Esophagus squamous epithelium (tissue), 5 donors: ENCODE results near the gene ARF6. TPM values are rescaled to one million over a fixed set of nuclear protein-coding genes. Genes with fewer than 3 reads are reported as not detected.

Experiments used
- DNase-seq: peaks from one replicate; lab custom pipeline; 2025; lab: John Stamatoyannopoulos, UW
- H3K27ac ChIP-seq, 4 donors: fragments of 200-600 bp; sonication (generic); one replicate each; pipeline ENCODE4 v1.5.1; 2016 to 2019; ENCODE audit warnings: mild to moderate bottlenecking in 1 of 4
- H3K27me3 ChIP-seq, 4 donors: fragments of 200-600 bp; sonication (generic); 1 replicate in 3 of 4; 2 replicates in 1 of 4; pipeline versions ENCODE4 v1.5.1 to v1.6.0; 2017 to 2021; ENCODE audit warnings: antibody characterized with exemption in 1 of 4
- H3K36me3 ChIP-seq, 3 donors: fragments of 200-600 bp; sonication (generic); one replicate each; pipeline ENCODE4 v1.5.1; 2016 to 2019
- H3K4me1 ChIP-seq, 3 donors: fragments of 200-600 bp; sonication (generic); one replicate each; pipeline ENCODE4 v1.5.1; 2017 to 2019
- H3K4me3 ChIP-seq, 4 donors: fragments of 200-600 bp; sonication (generic); 1 replicate in 3 of 4; 2 replicates in 1 of 4; pipeline ENCODE4 v1.5.1; 2016 to 2019; ENCODE audit warnings: mild to moderate bottlenecking in 2 of 4, moderate library complexity in 1 of 4
- H3K9me3 ChIP-seq, 3 donors: fragments of 200-600 bp; sonication (generic); one replicate each; pipeline ENCODE4 v1.5.1; 2016 to 2019
- CTCF ChIP-seq, 6 experiments: fragments of 450-650 bp in 4 of 6; fragments of 200-600 bp in 2 of 6; sonication (generic) in 2 of 6; IDR thresholded peaks; one replicate each; pipeline ENCODE4 v1.5.1; 2016 to 2019; ENCODE audit warnings: antibody characterized with exemption in 6 of 6, mild to moderate bottlenecking in 4 of 6, moderate library complexity in 4 of 6
- POLR2A ChIP-seq, 4 donors: fragments of 450-650 bp; IDR thresholded peaks; one replicate each; pipeline ENCODE4 v1.6.1; 2017; ENCODE audit warnings: antibody characterized with exemption in 4 of 4, mild to moderate bottlenecking in 4 of 4, moderate library complexity in 3 of 4
- WGBS, 2 donors: methylation state at CpG; one replicate each; pipeline ENCODE4 v1.1.5; 2018; 5-methylcytosine and 5-hydroxymethylcytosine counted together
- intact Hi-C: fragments of 100-400 bp; cut with DNase I; formaldehyde crosslinking; loops from one replicate; pipeline ENCODE4 v1.15.0; 2022
- total RNA-seq, 4 donors: library from RNA; depleted of rRNA; stranded (reverse); fragments of >200 nt; gene quantifications; one replicate each; pipeline ENCODE4 v1.1.0, GENCODE V29; 2016
- donor health status: DM: yes; HTN: yes; CAD: no.

The ARF6 gene
- total RNA-seq, result 100 to 1,000 TPM; 109 to 156 (median 133) TPM

DNA sequence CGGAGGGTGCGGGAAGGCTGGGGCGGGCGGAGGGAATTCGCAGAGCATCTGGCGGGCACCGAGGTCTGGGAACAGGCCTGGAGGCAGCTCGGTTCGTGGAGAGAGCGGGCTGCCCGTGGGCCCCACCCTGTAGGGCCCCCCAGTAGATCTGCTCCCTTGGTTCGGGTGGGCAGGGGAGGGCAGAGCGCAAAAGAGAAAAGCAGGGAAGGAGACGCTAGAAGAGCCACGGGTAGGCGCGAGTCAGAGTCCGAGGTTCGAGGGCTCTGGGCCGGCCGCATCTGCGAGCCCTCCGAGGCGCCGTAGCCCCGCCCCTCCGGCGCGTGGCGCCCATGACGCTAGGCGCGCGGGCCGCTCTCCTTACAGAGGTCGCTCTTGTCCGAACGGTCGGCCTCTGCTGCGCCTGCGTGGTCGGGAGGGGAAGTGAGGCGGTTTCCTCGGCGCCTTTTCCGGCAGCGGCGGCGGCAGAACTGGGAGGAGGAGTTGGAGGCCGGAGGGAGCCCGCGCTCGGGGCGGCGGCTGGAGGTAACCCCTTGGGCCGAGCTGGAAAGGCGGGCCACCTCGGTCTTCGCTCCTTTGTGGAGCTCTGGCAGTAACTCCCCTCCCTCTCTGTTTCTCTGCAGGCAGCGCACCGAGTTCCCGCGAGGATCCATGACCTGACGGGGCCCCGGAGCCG is at the start of gene ARF6:
Gene ARF6 (plus strand): TSS at position 447 of the 673 bp plus-strand sequence. CDS start 655 bp downstream, outside the sequence.
- DNase-seq, result peak; percentile 91
- Histone ChIP-seq H3K36me3 (peaks cover 0 to 6% (median 0%) of the 10 kb centered on the region in 3 donors), H3K4me1 (peaks cover 16 to 45% (median 23%) of the 10 kb centered on the region in 3 donors), H3K4me3 (peak within 1 kb of the TSS; percentile 91 to 99 (median 98)), H3K27me3 (no peaks in the 10 kb centered on the region), H3K9me3 (no peaks in the 10 kb centered on the region), H3K27ac (peak within 1 kb of the TSS; percentile 99 to 100 (median 100))
- WGBS, 2 donors, result 0% methylated on average over 16 to 17 of the region's 66 CpGs
- TF ChIP-seq POLR2A (IDR thresholded peaks at IDR 0.05) (peak in 3 of 4 donors; percentile 97 to 99 (median 98)), CTCF (IDR thresholded peaks at IDR 0.05) (peak in 2 of 6 experiments; percentile 16 to 66)
- intact Hi-C loops, result loop anchor here (5.0 kb wide), 1 partner anchor 110 kb away; no protein-coding TSS in a partner anchor

DNA sequence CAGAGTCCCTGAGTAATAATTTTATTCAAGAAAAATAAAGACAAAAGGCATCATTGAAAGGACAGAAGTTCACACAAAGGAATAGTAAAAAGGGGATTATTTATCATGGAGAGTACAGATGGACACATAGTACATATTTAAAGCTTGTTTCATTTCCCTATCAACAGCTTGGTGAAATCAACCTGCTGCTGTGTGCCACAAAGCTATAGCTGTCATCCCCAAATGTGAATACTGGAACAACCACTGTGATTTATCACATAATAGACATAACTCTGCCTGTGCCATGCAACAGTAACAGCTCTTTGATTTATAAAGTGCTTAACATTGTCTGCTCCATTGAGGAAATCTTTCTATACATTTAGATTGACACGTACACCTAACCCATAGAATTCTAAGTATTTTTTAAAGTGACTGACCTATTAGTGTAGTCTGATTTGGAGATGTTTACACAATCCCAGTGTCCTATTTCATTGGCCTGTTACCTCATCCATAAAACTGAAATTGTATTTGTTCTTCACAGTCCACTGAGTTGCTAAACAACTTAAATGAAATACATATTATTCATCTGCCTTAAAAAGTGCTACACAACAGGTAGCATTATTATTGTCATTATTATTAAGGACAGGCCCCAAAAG is 43.6 kb upstream of the ARF6 start:
- Histone ChIP-seq H3K4me1 (peaks cover 10 to 44% (median 23%) of the 10 kb centered on the region in 3 donors), H3K9me3 (no peaks in the 10 kb centered on the region), H3K27me3 (no peaks in the 10 kb centered on the region), H3K27ac (no peak overlapping the region), H3K4me3 (no peak overlapping the region), H3K36me3 (peaks cover 4 to 65% (median 18%) of the 10 kb centered on the region in 3 donors)
- intact Hi-C loops, result no loop called here
- 81 to 86% methylated on average over 1 of the region's 1 CpG for WGBS, 2 donors
- TF ChIP-seq POLR2A (IDR thresholded peaks at IDR 0.05) (no peak), CTCF (IDR thresholded peaks at IDR 0.05) (no peak)
- DNase-seq, result no peak

GRCh38 chr14:49851813-49852212 is 41.1 kb upstream of the ARF6 start:
- no peak for DNase-seq
- peak overlapping the region; percentile 89 to 97 (median 93) for H3K27ac ChIP-seq
- 7 to 8% methylated on average over 7 of the region's 7 CpGs for WGBS, 2 donors
- H3K36me3 ChIP-seq, result peaks cover 0 to 41% (median 9%) of the 10 kb centered on the region in 3 donors
- no peak for TF ChIP-seq CTCF (IDR thresholded peaks at IDR 0.05)
- TF ChIP-seq POLR2A (IDR thresholded peaks at IDR 0.05), result no peak
- intact Hi-C loops, result no loop called here
- H3K9me3 ChIP-seq, result no peaks in the 10 kb centered on the region
- H3K4me3 ChIP-seq, result peak overlapping the region; percentile 54 to 90 (median 82)
- no peaks in the 10 kb centered on the region for H3K27me3 ChIP-seq
- H3K4me1 ChIP-seq, result peaks cover 10 to 44% (median 23%) of the 10 kb centered on the region in 3 donors

DNA sequence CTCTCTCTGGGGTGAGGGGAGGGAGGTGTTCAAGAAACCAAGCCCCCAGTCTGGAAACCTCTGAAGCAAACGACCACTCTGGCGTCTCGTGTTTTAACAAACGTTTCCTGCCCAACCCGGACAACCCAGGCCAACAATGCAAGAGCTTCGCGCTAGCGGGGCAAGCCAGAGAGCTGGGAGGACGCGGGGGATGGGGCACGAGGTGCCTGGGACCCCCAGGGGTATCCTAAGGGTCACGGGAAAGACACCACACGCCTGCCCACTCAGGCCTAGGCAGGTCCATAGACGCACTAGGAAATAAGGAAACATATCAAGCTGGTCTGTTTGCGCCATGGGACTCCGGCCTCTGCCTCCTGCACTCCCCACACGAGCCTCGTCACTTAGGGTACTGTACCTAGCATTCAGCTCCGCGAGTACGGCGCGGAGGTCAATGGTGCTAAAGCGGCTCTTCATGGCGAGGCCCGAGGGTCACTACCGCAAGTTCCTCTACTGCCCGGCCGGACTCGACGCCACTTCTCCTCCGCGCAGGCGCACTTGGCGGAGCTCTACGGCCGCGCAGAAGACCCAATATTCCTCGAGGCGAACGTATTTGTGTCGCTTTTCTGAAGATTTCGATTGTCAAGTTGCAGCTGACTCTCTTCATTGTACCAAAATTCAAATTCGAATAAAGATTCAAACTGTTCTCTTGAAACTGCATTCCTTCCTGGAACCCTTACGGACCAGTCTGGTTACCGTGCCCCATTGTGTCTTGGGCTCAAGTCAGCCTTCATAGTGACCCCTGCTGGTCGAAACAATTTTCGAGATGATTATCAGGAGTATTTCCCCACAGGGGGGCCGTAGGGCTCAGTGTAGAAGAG is 40.4 kb upstream of the ARF6 start, which contains the start of gene NEMF:
Gene NEMF (minus strand): TSS at position 488 of the 857 bp plus-strand sequence. CDS start 35 bp downstream, at position 453.
- peak; percentile 22 for DNase-seq
- Histone ChIP-seq H3K4me3 (peak within 1 kb of the TSS; percentile 54 to 90 (median 82)), H3K36me3 (peaks cover 0 to 33% (median 6%) of the 10 kb centered on the region in 3 donors), H3K27ac (peak within 1 kb of the TSS; percentile 89 to 97 (median 93)), H3K9me3 (no peaks in the 10 kb centered on the region), H3K27me3 (no peaks in the 10 kb centered on the region), H3K4me1 (peaks cover 10 to 44% (median 23%) of the 10 kb centered on the region in 3 donors)
- intact Hi-C loops, result no loop called here
- 2% methylated on average over 19 to 37 of the region's 49 CpGs for WGBS, 2 donors
- peak; percentile 71 to 89 (median 84) for TF ChIP-seq CTCF (IDR thresholded peaks at IDR 0.05)
- peak in 3 of 4 donors; percentile 27 to 81 (median 78) for TF ChIP-seq POLR2A (IDR thresholded peaks at IDR 0.05)
